Stimulated activated CD8-positive, alpha-beta memory T cell treated with anti-CD3 and anti-CD28 coated beads, Interleukin-15, amount 100 ng/mL, for 24 hours (primary cell): ENCODE data around the gene RNF167.
A peak's percentile ranks its signal among the peaks of the same experiment; 100 is the strongest.

Experiments used
- DNase-seq: peaks from one replicate; pipeline ENCODE4 v3.0.0-alpha.2; 2020; ENCODE audit warnings: low read depth

RNF167 gene

GRCh38 chr17:4953451-4953961, 13.4 kb downstream of the RNF167 start:
- DNase-seq = no peak

GRCh38 chr17:4955091-4955490, 15.0 kb downstream of the RNF167 start:
- DNase-seq = no peak

GRCh38 chr17:4956493-4957061, 16.5 kb downstream of the RNF167 start:
- DNase-seq = no peak

- DNase-seq = no peak
These were observed 18.0 kb downstream of the RNF167 start for GRCh38 chr17:4958102-4958501.

GRCh38 chr17:4959261-4959965, 19.3 kb downstream of the RNF167 start:
- no peak for DNase-seq

- DNase-seq = no peak
These were observed 20.3 kb downstream of the RNF167 start for GRCh38 chr17:4960279-4960922.

- DNase-seq = no peak
These were observed 25.4 kb downstream of the RNF167 start for GRCh38 chr17:4965311-4965986.

- peak; percentile 65 for DNase-seq
These were observed 26.9 kb downstream of the RNF167 start for GRCh38 chr17:4966844-4967538.

GRCh38 chr17:4967539-4968485, 27.7 kb downstream of the RNF167 start, which contains the start of gene SPAG7:
Gene SPAG7 (minus strand): TSS chr17:4967817. CDS start chr17:4967804, 13 bp downstream.
- peak; percentile 79 for DNase-seq

GRCh38 chr17:4968486-4969046, 28.5 kb downstream of the RNF167 start:
- no peak for DNase-seq

- DNase-seq = no peak
These were observed 29.0 kb downstream of the RNF167 start for GRCh38 chr17:4969047-4969550.

DNA sequence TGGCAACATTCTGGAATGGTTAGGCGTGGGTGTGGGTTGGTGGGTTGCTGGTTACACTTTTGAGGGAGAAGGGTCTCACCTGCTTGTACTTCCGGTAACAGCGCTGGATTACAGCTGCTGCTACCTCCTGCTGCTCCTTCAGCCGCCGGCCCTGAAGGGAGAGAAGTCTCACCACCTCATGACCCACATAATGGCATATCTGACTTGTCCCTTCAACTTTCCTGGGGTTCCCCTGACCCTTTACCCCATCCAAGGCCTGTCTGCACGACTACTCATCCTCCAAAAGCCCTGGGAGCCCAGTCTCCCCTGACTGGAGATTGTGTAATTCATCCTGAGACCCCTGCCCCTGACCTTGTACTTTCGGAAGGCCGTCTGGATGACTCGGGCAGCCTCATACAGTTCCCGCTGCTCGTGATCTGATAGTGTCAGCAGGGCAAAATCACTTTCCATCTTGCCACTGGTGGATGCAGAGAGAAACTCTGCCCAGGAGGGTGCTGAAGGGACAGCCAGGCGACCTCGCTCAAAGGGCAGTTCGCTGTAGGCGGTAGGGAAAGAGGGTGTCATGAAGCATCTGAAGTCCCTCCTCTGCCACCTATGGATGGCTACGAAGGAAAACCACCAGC, 29.6 kb downstream of the RNF167 start:
- DNase-seq = no peak

- DNase-seq = no peak
These were observed 30.2 kb downstream of the RNF167 start for GRCh38 chr17:4970273-4970672.

- no peak for DNase-seq
These were observed 31.8 kb downstream of the RNF167 start for GRCh38 chr17:4971826-4972225.

- DNase-seq = no peak
These were observed 32.3 kb downstream of the RNF167 start for GRCh38 chr17:4972322-4972721.

DNA sequence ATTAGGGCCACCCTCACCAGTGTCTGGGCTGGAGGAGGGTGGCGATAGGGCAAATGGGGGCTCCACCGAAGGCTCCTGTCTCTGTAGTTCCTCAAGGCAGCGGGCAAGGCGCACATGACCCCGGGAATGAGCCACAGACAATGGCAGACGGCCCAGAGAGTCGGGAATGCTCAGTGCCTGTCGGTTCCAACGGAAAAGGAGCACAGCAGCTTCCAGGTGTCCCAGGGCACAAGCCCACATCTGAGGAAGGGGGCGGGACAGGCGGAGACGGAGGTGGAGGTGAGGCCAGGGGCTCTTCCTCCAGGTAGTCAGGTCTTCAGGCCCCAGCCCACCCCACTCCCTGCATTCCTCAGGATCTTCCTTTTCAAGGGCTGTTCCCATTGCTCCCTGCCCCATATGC, 32.7 kb downstream of the RNF167 start:
- no peak for DNase-seq

GRCh38 chr17:4973256-4974114, 33.4 kb downstream of the RNF167 start:
- no peak for DNase-seq

DNA sequence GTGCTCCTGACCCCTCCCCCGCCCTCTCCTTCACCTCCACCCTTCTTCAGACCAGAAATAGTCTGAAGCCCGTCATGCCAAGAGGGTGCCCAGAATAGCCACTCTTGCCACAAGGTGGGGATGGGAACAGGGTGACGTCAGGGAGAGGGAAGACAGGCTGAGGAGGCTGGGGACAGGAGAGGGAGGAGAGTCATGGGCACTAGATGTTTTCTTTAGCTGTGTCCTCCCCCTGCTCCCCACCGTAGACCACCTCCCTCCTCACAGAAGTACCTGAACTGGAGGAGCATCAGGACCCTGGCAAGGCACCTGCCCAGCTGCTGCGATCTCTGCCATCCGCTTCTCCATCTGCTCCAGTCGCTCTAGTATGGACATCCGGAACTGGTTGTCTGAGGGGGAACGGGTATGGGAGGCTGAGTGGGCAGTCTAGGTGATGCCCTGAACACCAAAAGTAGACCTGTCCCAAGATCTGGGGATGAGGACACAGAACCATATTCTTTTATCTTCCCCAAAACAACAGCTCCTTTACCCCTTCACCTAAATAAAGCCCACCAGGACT, 34.1 kb downstream of the RNF167 start:
- DNase-seq = no peak
